PFSK-1 (cell line): Measurements from ENCODE around the gene ARV1.
A peak's percentile ranks its signal among the peaks of the same experiment; 100 is the strongest.

ENCODE experiments used
- POLR2AphosphoS5 ChIP-seq: IDR thresholded peaks from 2 replicates; pipeline ENCODE4 v1.6.1; 2012; ENCODE audit warnings: low read depth, mild to moderate bottlenecking, control low read depth, low read length, moderate library complexity
- REST ChIP-seq, 2 experiments: IDR thresholded peaks; 2 replicates each; pipeline versions ENCODE4 v1.6.1 to v1.8.0; 2011 to 2012; ENCODE audit warnings: low read depth in 2 of 2, low read length in 2 of 2, control low read depth in 1 of 2, inconsistent platforms in 1 of 2, mild to moderate bottlenecking in 1 of 2, moderate library complexity in 1 of 2; ENCODE audit not compliant: insufficient read depth in 1 of 2
- SIN3A ChIP-seq: IDR thresholded peaks from 2 replicates; pipeline ENCODE4 v1.6.1; 2012; ENCODE audit warnings: mild to moderate bottlenecking, low read length, moderate library complexity, borderline replicate concordance; ENCODE audit not compliant: insufficient read depth
- TAF1 ChIP-seq: IDR thresholded peaks from 2 replicates; pipeline ENCODE4 v1.6.1; 2012; ENCODE audit warnings: low read length, control low read depth, borderline replicate concordance; ENCODE audit not compliant: insufficient read depth

- TF ChIP-seq POLR2AphosphoS5 (no peak), TAF1 (no peak), REST (IDR thresholded peaks at IDR 0.05; ENCODE audit: insufficient read depth in 1 of 2, low read depth in 2 of 2, low read length in 2 of 2) (peak; percentile 62 to 86; a peak in 3 of 4 replicates), SIN3A (no peak)
Observed at GRCh38 chr1:230986976-230987375, 8.1 kb downstream of the ARV1 start.
